IMR-90 (cell line): ENCODE data around the gene NISCH. TPM values are rescaled to one million over a fixed set of nuclear protein-coding genes. Genes with fewer than 3 reads are reported as not detected.

ENCODE experiments used
- ATAC-seq: fragments of 200-7000 bp; cut with Tn5 transposase; 2 replicates; pipeline ENCODE4 v1.9.1; 2020; ENCODE audit warnings: low read depth, mild to moderate bottlenecking, moderate library complexity
- BruUV-seq: library from RNA; stranded (reverse); fragments of 400-500 nt; replicated peaks from 2 replicates; lab custom pipeline; 2021; lab: Mats Ljungman, UMichigan
- CTCF ChIA-PET: fragments of 300-600 bp; formaldehyde crosslinking; extraction: SDS; loops from one replicate; lab custom pipeline; 2021; ENCODE audit warnings: antibody characterized with exemption; lab: Yijun Ruan, JAX
- POLR2A ChIA-PET: fragments of 300-600 bp; sonication (Branson Sonifier 250); formaldehyde crosslinking; loops from one replicate; lab custom pipeline; 2022; ENCODE audit warnings: antibody characterized with exemption; ENCODE audit not compliant: unreplicated experiment; lab: Charles Lee
- DNase-seq: peaks from one replicate; pipeline ENCODE4 v3.0.0; 2013
- H2AFZ ChIP-seq: replicated peaks from 2 replicates; pipeline ENCODE3; 2013; ENCODE audit warnings: low read length, mild to moderate bottlenecking; ENCODE audit not compliant: poor library complexity
- H2AK5ac ChIP-seq: 2 replicates; pipeline ENCODE4 v1.6.1; 2013; ENCODE audit warnings: low read depth, low read length, inconsistent platforms
- H2AK9ac ChIP-seq: replicated peaks from 2 replicates; pipeline ENCODE3; 2013; ENCODE audit warnings: mild to moderate bottlenecking, low read depth, low read length, moderate library complexity; ENCODE audit not compliant: poor library complexity
- H2BK120ac ChIP-seq: 2 replicates; pipeline ENCODE4 v1.6.1; 2013; ENCODE audit warnings: low read depth, low read length, inconsistent platforms
- H2BK15ac ChIP-seq: 3 replicates; pipeline ENCODE4 v1.6.1; 2013; ENCODE audit warnings: low read depth, low read length, inconsistent platforms
- H2BK20ac ChIP-seq: 2 replicates; pipeline ENCODE4 v1.6.1; 2013; ENCODE audit warnings: low read depth, mild to moderate bottlenecking, inconsistent platforms, low read length, moderate library complexity
- H2BK5ac ChIP-seq: 2 replicates; pipeline ENCODE4 v1.6.1; 2013; ENCODE audit warnings: mild to moderate bottlenecking, low read depth, low read length, inconsistent platforms; ENCODE audit not compliant: poor library complexity, severe bottlenecking
- H3K14ac ChIP-seq: replicated peaks from 2 replicates; pipeline ENCODE4 v1.6.1; 2013; ENCODE audit warnings: low read depth, low read length, inconsistent platforms
- H3K18ac ChIP-seq: 2 replicates; pipeline ENCODE4 v1.6.1; 2013; ENCODE audit warnings: low read depth, low read length, control low read depth
- H3K23ac ChIP-seq: 2 replicates; pipeline ENCODE4 v1.6.1; 2013; ENCODE audit warnings: low read depth, low read length, inconsistent platforms
- H3K27ac ChIP-seq: 2 replicates; pipeline ENCODE4 v1.5.1; 2013; ENCODE audit warnings: mild to moderate bottlenecking, control low read depth, low read length; ENCODE audit not compliant: insufficient read depth
- H3K27me3 ChIP-seq: 2 replicates; pipeline ENCODE4 v1.6.1; 2013; ENCODE audit warnings: low read length; ENCODE audit not compliant: control insufficient read depth, insufficient read depth
- H3K36me3 ChIP-seq: 2 replicates; pipeline ENCODE4 v1.6.1; 2013; ENCODE audit warnings: low read length, mixed read lengths; ENCODE audit not compliant: control insufficient read depth, insufficient read depth
- H3K4ac ChIP-seq: 2 replicates; pipeline ENCODE4 v1.6.1; 2013; ENCODE audit warnings: low read depth, low read length, inconsistent platforms
- H3K4me1 ChIP-seq: 2 replicates; pipeline ENCODE4 v1.6.1; 2013; ENCODE audit warnings: low read length, mixed read lengths; ENCODE audit not compliant: control insufficient read depth, insufficient read depth
- H3K4me2 ChIP-seq: 2 replicates; pipeline ENCODE4 v1.6.1; 2013; ENCODE audit warnings: low read depth, mild to moderate bottlenecking, control low read depth, low read length, moderate library complexity
- H3K4me3 ChIP-seq: 2 replicates; pipeline ENCODE4 v1.5.1; 2013; ENCODE audit warnings: low read depth, mild to moderate bottlenecking, control low read depth, low read length, moderate library complexity; ENCODE audit not compliant: insufficient read depth
- H3K56ac ChIP-seq: 2 replicates; pipeline ENCODE4 v1.6.1; 2013; ENCODE audit warnings: low read length, inconsistent platforms; ENCODE audit not compliant: insufficient read depth; ENCODE audit errors: extremely low read depth
- H3K79me1 ChIP-seq, 2 experiments: 2 replicates each; pipeline ENCODE4 v1.6.1; 2013; ENCODE audit warnings: low read length in 2 of 2, inconsistent platforms in 1 of 2, low read depth in 1 of 2
- H3K9ac ChIP-seq: 2 replicates; pipeline ENCODE4 v1.6.1; 2013; ENCODE audit warnings: low read depth, low read length, control low read depth
- H3K9me1 ChIP-seq: 2 replicates; pipeline ENCODE4 v1.6.1; 2013; ENCODE audit warnings: low read length, inconsistent platforms; ENCODE audit not compliant: insufficient read depth
- H3K9me3 ChIP-seq: 2 replicates; pipeline ENCODE4 v1.6.1; 2013; ENCODE audit warnings: low read length; ENCODE audit not compliant: control insufficient read depth, insufficient read depth
- H4K20me1 ChIP-seq: 2 replicates; pipeline ENCODE4 v1.6.1; 2013; ENCODE audit warnings: low read length, inconsistent platforms; ENCODE audit not compliant: insufficient read depth
- H4K5ac ChIP-seq: 2 replicates; pipeline ENCODE4 v1.6.1; 2013; ENCODE audit warnings: mild to moderate bottlenecking, low read depth, low read length, control low read depth
- H4K8ac ChIP-seq, 2 experiments: 2 replicates each; pipeline ENCODE4 v1.6.1; 2013; ENCODE audit warnings: low read depth in 2 of 2, low read length in 2 of 2, control low read depth in 1 of 2, inconsistent platforms in 1 of 2
- H4K91ac ChIP-seq: 2 replicates; pipeline ENCODE4 v1.6.1; 2013; ENCODE audit warnings: low read depth, low read length, inconsistent platforms; ENCODE audit not compliant: insufficient read depth
- BHLHE40 ChIP-seq: fragments of 150-350 bp; IDR thresholded peaks from 2 replicates; pipeline ENCODE4 v1.6.1; 2016; ENCODE audit warnings: mild to moderate bottlenecking, low read depth, low read length
- CEBPB ChIP-seq: IDR thresholded peaks from 2 replicates; pipeline ENCODE4 v1.6.1; 2012; ENCODE audit warnings: low read depth, low read length, improper control_type of control experiment
- CHD1 ChIP-seq: IDR thresholded peaks from 2 replicates; pipeline ENCODE4 v1.6.1; 2012; ENCODE audit warnings: low read depth, low read length, improper control_type of control experiment
- ELK1 ChIP-seq: fragments of 150-350 bp; IDR thresholded peaks from 2 replicates; pipeline ENCODE4 v1.6.1; 2016; ENCODE audit warnings: low read depth, mild to moderate bottlenecking, low read length, moderate library complexity, borderline replicate concordance
- MAFK ChIP-seq: IDR thresholded peaks from 2 replicates; pipeline ENCODE4 v1.6.1; 2012; ENCODE audit warnings: low read depth, low read length, improper control_type of control experiment
- MAZ ChIP-seq: IDR thresholded peaks from 2 replicates; pipeline ENCODE4 v1.6.1; 2012; ENCODE audit warnings: low read depth, mild to moderate bottlenecking, low read length, improper control_type of control experiment, moderate library complexity, borderline replicate concordance
- MXI1 ChIP-seq: IDR thresholded peaks from 2 replicates; pipeline ENCODE4 v1.6.1; 2012; ENCODE audit warnings: low read depth, mild to moderate bottlenecking, low read length, moderate library complexity, borderline replicate concordance
- NFE2L2 ChIP-seq: fragments of 150-350 bp; IDR thresholded peaks from 2 replicates; pipeline ENCODE4 v1.6.1; 2016; ENCODE audit warnings: low read depth, mild to moderate bottlenecking, low read length
- POLR2A ChIP-seq: IDR thresholded peaks from 2 replicates; pipeline ENCODE4 v1.6.1; 2012; ENCODE audit warnings: mild to moderate bottlenecking, low read depth, low read length
- RAD21 ChIP-seq: IDR thresholded peaks from 2 replicates; pipeline ENCODE4 v1.6.1; 2012; ENCODE audit warnings: low read length, improper control_type of control experiment
- RCOR1 ChIP-seq: IDR thresholded peaks from 2 replicates; pipeline ENCODE4 v1.6.1; 2012; ENCODE audit warnings: mild to moderate bottlenecking, low read length, improper control_type of control experiment; ENCODE audit not compliant: insufficient replicate concordance
- RFX5 ChIP-seq: IDR thresholded peaks from 2 replicates; pipeline ENCODE4 v1.8.0; 2012; ENCODE audit warnings: low read depth, mild to moderate bottlenecking, low read length, moderate library complexity
- SMC3 ChIP-seq: fragments of 150-350 bp; IDR thresholded peaks from 2 replicates; pipeline ENCODE4 v1.6.1; 2016; ENCODE audit warnings: low read depth, mild to moderate bottlenecking, antibody characterized with exemption, low read length, moderate library complexity
- USF2 ChIP-seq: fragments of 150-350 bp; IDR thresholded peaks from 2 replicates; pipeline ENCODE4 v1.6.1; 2017; ENCODE audit warnings: mild to moderate bottlenecking, antibody characterized with exemption, low read length, low read depth
- WGBS, 2 experiments: methylation state at CpG; one replicate each; pipeline versions ENCODE4 v1.1.5 to v1.1.7; 2013; ENCODE audit warnings: missing lambda C conversion rate in 2 of 2; ENCODE audit not compliant: insufficient read length in 1 of 2; ENCODE audit errors: extremely low coverage in 2 of 2; 5-methylcytosine and 5-hydroxymethylcytosine counted together
- dilution Hi-C: fragments of 300-500 bp; cut with HindIII; formaldehyde crosslinking; loops from one replicate; pipeline ENCODE4 v1.14.3; 2018; ENCODE audit warnings: low sequenced_read_pairs; ENCODE audit not compliant: unreplicated experiment
- in situ Hi-C: fragments of 300-500 bp; cut with MboI; formaldehyde crosslinking; loops from 3 replicates; pipeline ENCODE4 v1.14.3; 2019; ENCODE audit warnings: low sequenced_read_pairs, inconsistent platforms, mixed read lengths
- intact Hi-C: fragments of 100-400 bp; cut with micrococcal nuclease; formaldehyde crosslinking; loops from 2 replicates; pipeline ENCODE4 v1.10.0; 2022
- polyA plus RNA-seq, 3 experiments: library from polyadenylated mRNA; depleted of rRNA; stranded (reverse); fragments of >200 nt; gene quantifications; 2 replicates each; pipeline ENCODE4 v1.2.3, GENCODE V29; 2012; ENCODE audit warnings: low replicate concordance in 1 of 3
- total RNA-seq: library from RNA; depleted of rRNA; stranded (reverse); fragments of >200 nt; gene quantifications from 2 replicates; pipeline ENCODE4 v1.2.3, GENCODE V29; 2012
- TF ChIP-seq, protein P1 (sequence below): conservative IDR thresholded peaks from 2 replicates; pipeline ENCODE4 v1.5.1; 2012; ENCODE audit warnings: mild to moderate bottlenecking, low read depth, low read length, improper control_type of control experiment

NISCH gene
- total and polyA plus RNA-seq, 2 of the 4 experiments (the other 2 are of a cell fraction): 36.9 to 86.0 TPM

GRCh38 chr3:52435246-52436101 lies 19.9 kb upstream of the NISCH start:
- H3K18ac ChIP-seq: no peak overlapping the region
- H3K27me3 ChIP-seq: peaks cover 22% of the 10 kb centered on the region
- no peak overlapping the region for H2AK9ac ChIP-seq
- no TSS peak for BruUV-seq
- H2BK120ac ChIP-seq: no peak overlapping the region
- H3K23ac ChIP-seq: no peak overlapping the region
- no peak overlapping the region for H2BK5ac ChIP-seq
- H4K91ac ChIP-seq: no peak overlapping the region
- in situ Hi-C loops (no loop called here), intact Hi-C loops (no loop called here), dilution Hi-C loops (no loop called here)
- no peak for DNase-seq
- H3K4ac ChIP-seq: no peak overlapping the region
- no peak overlapping the region for H2AK5ac ChIP-seq
- no peak overlapping the region for H4K5ac ChIP-seq
- no peak overlapping the region for H2BK15ac ChIP-seq
- H3K9me3 ChIP-seq: no peaks in the 10 kb centered on the region
- ATAC-seq: no peak
- WGBS, 2 experiments: 94% methylated on average over 14 of the region's 32 CpGs; no CpG with 5 or more reads in 1 of the 2 experiments
- H2AFZ ChIP-seq: no peak overlapping the region
- H4K20me1 ChIP-seq: no peaks in the 10 kb centered on the region
- H3K4me3 ChIP-seq: no peak overlapping the region
- CTCF ChIA-PET: interaction anchor here (0.5 kb wide), 1 partner anchor 257 kb away, joined by 3 read pairs; no protein-coding TSS in a partner anchor
- H3K9ac ChIP-seq: no peak overlapping the region
- H3K27ac ChIP-seq: no peak overlapping the region
- no peak overlapping the region for H4K8ac ChIP-seq
- no peak overlapping the region for H3K56ac ChIP-seq
- POLR2A ChIA-PET: no interaction called here
- H3K4me1 ChIP-seq: peaks cover 10% of the 10 kb centered on the region; the same call in 1 of the 2 replicates
- H3K14ac ChIP-seq: no peak overlapping the region
- H3K9me1 ChIP-seq: no peaks in the 10 kb centered on the region
- no peak overlapping the region for H2BK20ac ChIP-seq
- H3K79me1 ChIP-seq: no peaks in the 10 kb centered on the region
- no peak overlapping the region for H3K4me2 ChIP-seq
- H3K36me3 ChIP-seq: no peaks in the 10 kb centered on the region
- no peak for TF ChIP-seq CEBPB
- TF ChIP-seq SMC3: no peak
- no peak for TF ChIP-seq NFE2L2
- TF ChIP-seq, protein P1, sequence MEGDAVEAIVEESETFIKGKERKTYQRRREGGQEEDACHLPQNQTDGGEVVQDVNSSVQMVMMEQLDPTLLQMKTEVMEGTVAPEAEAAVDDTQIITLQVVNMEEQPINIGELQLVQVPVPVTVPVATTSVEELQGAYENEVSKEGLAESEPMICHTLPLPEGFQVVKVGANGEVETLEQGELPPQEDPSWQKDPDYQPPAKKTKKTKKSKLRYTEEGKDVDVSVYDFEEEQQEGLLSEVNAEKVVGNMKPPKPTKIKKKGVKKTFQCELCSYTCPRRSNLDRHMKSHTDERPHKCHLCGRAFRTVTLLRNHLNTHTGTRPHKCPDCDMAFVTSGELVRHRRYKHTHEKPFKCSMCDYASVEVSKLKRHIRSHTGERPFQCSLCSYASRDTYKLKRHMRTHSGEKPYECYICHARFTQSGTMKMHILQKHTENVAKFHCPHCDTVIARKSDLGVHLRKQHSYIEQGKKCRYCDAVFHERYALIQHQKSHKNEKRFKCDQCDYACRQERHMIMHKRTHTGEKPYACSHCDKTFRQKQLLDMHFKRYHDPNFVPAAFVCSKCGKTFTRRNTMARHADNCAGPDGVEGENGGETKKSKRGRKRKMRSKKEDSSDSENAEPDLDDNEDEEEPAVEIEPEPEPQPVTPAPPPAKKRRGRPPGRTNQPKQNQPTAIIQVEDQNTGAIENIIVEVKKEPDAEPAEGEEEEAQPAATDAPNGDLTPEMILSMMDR: no peak
- no peak for TF ChIP-seq RAD21
- no peak for TF ChIP-seq MXI1
- no peak for TF ChIP-seq POLR2A
- TF ChIP-seq MAZ: no peak
- no peak for TF ChIP-seq USF2
- TF ChIP-seq MAFK: no peak
- no peak for TF ChIP-seq RFX5
- TF ChIP-seq BHLHE40: no peak
- TF ChIP-seq CHD1: no peak
- no peak for TF ChIP-seq RCOR1
- TF ChIP-seq ELK1: no peak
